ENCODE measurements around the gene OLIG2.

Gene OLIG2

DNA sequence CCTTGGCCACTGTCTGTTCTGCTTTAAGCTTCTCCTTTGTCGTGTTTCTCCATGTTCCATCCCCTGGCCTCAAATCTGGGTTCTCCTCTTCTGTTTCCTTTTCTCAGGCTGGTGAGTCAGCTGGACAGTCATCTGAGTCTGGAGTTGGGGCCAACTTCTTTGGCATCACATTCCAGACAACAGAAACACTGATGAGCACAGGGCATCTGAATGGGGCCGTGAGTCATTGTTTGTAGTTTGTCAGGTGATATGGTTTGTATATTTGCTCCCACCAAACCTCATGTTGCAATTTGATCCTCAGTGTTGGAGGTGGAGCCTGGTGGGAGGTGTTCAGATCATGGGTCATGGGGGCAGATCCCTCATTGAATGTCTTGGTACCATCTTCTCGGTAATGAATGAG, 14.3 kb upstream of the OLIG2 start:
- no peak overlapping the region for H3K4me3 ChIP-seq (ENCODE audit: low read length)
- TF ChIP-seq, protein P1, sequence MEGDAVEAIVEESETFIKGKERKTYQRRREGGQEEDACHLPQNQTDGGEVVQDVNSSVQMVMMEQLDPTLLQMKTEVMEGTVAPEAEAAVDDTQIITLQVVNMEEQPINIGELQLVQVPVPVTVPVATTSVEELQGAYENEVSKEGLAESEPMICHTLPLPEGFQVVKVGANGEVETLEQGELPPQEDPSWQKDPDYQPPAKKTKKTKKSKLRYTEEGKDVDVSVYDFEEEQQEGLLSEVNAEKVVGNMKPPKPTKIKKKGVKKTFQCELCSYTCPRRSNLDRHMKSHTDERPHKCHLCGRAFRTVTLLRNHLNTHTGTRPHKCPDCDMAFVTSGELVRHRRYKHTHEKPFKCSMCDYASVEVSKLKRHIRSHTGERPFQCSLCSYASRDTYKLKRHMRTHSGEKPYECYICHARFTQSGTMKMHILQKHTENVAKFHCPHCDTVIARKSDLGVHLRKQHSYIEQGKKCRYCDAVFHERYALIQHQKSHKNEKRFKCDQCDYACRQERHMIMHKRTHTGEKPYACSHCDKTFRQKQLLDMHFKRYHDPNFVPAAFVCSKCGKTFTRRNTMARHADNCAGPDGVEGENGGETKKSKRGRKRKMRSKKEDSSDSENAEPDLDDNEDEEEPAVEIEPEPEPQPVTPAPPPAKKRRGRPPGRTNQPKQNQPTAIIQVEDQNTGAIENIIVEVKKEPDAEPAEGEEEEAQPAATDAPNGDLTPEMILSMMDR (IDR thresholded peaks at IDR 0.05; ENCODE audit: insufficient read depth, low read depth, low read length, missing control alignments), result no peak
- peak; percentile 95 for DNase-seq (ENCODE audit: low read depth)

DNA sequence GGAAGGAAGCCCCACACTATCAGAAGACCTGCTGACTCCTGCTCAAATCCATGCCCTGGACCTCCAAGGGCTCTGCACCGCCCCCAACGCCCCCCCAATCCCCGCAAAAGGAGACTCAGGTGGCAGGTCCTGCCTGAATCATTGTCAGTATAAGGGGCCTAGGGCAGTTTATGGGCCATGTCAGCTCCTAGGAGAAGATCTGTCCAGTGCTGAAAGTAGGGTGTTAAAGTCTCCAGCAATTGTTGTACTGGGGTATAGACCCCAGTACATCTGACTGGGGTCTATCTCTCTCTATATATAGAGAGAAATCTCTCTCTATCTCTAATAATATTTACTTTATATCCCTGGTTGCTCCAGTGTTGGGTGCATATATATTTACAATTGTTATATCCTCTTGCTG, 12.1 kb upstream of the OLIG2 start:
- H3K4me3 ChIP-seq (ENCODE audit: low read length), result no peak overlapping the region
- DNase-seq (ENCODE audit: low read depth), result no peak
- TF ChIP-seq, protein P1 (IDR thresholded peaks at IDR 0.05; ENCODE audit: insufficient read depth, low read depth, low read length, missing control alignments), result no peak

DNA sequence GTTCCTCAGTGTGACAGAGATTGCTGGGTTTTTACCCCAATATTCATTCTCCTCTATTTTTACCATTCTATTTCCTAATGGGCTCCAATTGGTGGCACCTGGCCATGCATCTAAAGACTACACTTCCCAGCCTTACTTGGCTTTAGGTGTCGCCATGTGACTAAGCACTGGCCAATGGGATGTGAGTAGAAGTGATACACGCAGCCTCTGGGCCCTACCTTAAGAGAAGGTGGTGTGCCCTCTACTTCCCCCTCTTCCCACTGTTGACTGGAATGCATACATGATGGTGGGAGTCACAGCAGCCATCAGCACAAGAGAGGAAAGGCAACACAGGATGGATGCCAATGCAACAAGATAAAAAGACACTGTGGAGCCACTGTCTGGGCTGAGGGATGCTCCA, 11.4 kb upstream of the OLIG2 start:
- TF ChIP-seq, protein P1 (IDR thresholded peaks at IDR 0.05; ENCODE audit: insufficient read depth, low read depth, low read length, missing control alignments), result no peak
- DNase-seq (ENCODE audit: low read depth), result no peak
- no peak overlapping the region for H3K4me3 ChIP-seq (ENCODE audit: low read length)

DNA sequence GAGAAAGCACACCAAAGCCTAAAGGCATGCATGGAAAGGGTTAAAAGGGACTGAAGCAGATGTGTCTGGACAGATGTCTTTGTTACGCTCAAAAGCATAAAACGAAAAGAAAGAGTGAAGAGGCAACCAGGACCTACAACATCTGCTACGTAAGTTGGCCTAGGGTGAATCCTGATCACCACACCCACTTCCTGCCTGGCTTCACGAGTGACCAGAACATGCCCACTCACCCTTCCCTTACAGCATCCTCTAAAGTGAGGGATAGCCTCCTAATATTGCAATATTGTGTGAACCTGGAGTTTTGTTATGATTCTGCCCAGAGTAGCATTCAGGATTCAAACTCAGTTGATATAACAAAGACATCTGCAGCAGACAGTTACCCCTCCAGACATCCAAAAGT, 10.6 kb upstream of the OLIG2 start:
- no peak for DNase-seq (ENCODE audit: low read depth)
- TF ChIP-seq, protein P1 (IDR thresholded peaks at IDR 0.05; ENCODE audit: insufficient read depth, low read depth, low read length, missing control alignments), result no peak
- H3K4me3 ChIP-seq (ENCODE audit: low read length), result no peak overlapping the region

DNA sequence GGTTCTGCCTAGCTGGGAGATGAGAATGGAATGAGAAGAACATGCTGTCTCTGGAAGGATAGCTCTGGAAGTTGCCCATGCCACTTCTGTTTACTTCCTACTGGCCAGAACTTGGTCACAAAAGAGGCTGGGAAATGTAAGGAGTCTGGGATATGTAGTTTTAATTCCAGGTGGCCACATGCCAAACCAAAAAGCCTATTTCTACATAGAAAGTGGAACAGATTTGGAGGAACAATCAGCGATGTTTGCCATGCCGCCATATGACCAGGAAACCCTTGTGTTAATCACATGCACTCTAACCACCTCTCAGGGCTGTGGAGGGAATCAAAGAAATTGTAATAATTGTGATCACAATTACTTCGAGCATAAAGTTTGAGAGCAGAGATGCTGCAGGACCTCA, 10.0 kb upstream of the OLIG2 start:
- no peak for DNase-seq (ENCODE audit: low read depth)
- H3K4me3 ChIP-seq (ENCODE audit: low read length), result no peak overlapping the region
- TF ChIP-seq, protein P1 (IDR thresholded peaks at IDR 0.05; ENCODE audit: insufficient read depth, low read depth, low read length, missing control alignments), result no peak

DNA sequence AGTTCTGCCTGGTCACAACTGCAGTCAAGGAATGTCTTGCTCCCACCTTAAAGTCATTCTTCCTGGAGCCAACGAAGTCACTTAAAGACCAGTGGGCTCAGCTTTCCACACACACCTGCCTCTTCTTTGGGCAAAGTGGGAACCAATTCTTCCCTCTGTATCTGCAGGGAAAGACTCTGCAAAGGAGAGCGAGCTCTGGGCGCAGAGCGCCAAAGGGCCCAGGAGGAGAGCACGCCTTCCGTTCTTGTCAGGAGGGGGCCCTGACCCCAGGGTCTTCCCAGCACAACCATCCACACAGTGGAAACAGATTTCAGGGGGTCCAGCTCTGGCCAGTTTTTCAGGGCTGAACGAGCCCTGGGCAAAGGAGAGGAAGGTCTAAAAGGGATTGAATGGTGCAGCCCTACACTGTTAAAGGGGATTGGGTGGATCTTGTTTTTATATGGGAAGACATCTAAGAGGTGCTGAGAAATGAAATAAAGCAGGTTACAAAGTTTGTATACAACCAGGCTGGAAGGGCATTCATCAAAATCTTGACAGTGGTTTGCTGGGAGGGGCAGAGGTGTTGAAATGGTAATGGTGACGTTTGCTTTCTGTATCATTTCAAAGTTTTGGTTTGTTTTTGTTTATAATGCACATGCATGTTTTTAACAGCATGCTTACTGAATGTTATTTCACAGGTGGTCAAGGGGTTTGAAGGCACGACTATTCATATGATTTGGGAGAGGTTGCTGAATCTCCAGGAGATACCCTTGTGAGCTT, 6.8 kb upstream of the OLIG2 start:
- TF ChIP-seq, protein P1 (IDR thresholded peaks at IDR 0.05; ENCODE audit: insufficient read depth, low read depth, low read length, missing control alignments), result no peak
- no peak overlapping the region for H3K4me3 ChIP-seq (ENCODE audit: low read length)
- DNase-seq (ENCODE audit: low read depth), result no peak

DNA sequence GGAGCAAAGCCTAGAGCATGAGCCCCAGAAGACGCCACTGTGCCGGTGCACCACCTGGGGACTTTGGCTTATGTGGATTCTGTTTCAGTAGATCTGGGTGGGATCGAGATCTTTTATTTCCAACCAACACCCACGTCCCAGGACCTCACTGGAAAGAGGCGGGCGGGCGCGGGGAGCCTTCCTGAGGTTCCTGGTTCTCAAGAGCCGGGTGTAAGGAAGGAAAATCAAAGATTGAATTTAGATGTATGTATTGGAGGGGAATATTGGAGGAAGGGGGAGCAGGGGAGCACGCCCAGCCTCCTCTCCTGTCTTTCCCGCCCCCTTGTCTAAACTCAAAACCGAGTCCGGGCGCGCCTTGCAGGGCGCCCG, 6.2 kb upstream of the OLIG2 start:
- TF ChIP-seq, protein P1 (IDR thresholded peaks at IDR 0.05; ENCODE audit: insufficient read depth, low read depth, low read length, missing control alignments), result no peak
- no peak for DNase-seq (ENCODE audit: low read depth)
- no peak overlapping the region for H3K4me3 ChIP-seq (ENCODE audit: low read length)
